Right lung (tissue), 5 donors: ENCODE results near the gene FZD10. TPM values are rescaled to one million over a fixed set of nuclear protein-coding genes. Genes with fewer than 3 reads are reported as not detected.

ENCODE experiments used
- DNase-seq, 2 donors: peaks; one replicate each; pipeline ENCODE4 v3.0.0-alpha.2; 2013
- polyA plus RNA-seq, 5 donors: library from polyadenylated mRNA; unstranded; fragments of 120-200 nt; gene quantifications; one replicate each; pipeline versions ENCODE4 v1.2.1 to v1.2.3, GENCODE V29; 2013; ENCODE audit warnings: inconsistent platforms in 1 of 5, low replicate concordance in 1 of 5; ENCODE audit not compliant: insufficient read length in 5 of 5, insufficient read depth in 1 of 5

FZD10 gene
- polyA plus RNA-seq, 5 donors: 0.39 to 1.4 (median 0.84) TPM

DNA sequence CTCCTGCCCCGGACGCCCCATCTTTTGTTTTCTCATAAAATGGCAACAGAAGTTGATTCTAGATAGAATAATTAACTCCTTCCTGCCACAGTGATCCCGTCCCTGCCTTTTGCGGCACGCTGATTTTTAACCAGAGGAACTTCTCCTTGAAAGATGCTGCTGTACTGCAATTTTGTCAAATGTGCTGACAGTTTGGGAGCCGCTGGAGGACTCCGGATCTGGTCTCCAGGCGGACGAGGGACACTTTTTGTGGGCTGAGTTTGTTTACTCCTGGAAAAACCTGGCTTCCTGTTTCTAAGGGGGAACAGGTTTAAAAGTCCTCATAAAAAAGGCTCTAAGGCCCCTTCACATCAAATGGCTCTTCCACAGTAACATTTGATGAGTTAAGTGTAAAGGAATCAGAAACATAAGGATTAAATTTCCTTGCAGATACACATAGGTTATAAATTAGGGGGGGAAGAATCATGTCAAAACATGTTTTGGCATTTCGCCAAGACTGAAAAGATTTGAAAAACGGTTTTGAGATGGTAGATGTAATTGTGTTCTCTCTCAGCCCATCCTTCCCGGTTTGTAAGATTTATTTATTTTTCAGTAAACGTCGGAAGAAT is 15.5 kb downstream of the FZD10 start:
- DNase-seq: no peak

DNA sequence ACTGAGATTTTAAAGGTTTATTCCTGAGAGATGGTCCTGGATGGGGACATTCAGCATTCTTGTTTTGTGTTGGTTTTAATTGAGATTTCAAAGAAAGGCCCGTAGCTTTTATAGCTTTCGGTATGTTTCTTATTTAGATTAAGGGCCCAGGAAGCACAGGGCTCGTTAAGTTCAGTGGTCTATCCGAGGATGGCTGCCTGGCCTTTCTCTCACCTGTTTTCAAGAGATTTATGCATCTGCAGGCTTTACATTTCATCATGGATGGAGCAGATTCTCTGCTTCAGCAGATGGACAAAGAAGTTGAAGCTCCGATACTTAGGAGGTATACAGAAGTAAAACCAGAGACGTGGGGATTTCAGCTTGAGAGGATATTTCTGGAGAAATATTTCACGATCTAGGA is 16.0 kb downstream of the FZD10 start:
- DNase-seq: no peak

DNA sequence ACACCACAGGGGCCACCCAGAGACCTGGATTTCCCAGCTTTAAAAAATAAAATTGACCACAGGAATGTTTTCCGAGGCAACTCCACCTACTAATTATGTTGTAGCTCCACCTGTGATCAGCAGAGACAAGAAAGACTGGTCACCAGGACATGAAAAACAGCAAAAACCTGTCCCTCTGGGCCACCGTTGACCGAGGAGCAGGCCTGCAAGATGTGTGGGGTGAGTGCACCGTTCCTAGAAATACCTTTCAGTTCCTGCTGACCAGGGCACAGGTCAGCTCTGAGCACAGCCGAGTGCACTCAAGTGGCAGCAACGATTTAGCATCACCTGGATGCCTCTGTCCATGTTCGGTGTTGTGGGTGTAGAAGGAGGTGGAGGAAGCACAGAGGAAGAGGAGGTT is 16.9 kb downstream of the FZD10 start:
- no peak for DNase-seq

DNA sequence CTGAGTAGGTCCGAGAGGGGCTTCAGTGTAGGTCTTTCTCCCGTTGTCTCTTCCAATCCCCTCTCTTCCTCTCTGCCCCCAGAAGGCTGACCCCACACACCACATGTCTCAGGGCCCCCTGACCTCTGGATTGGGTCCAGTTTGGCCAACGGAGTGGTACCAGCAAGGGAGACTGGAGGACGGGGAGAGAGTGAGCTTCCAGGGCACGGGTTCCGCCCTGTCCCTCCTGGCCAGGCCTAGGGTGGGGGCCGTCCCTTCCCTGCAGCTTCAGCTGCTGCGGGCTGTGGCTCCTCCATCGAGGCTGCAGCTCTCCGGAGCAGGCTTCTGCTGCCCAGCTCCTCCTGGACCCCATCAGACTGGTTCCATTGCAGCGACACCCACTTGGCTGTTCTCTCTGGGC is 17.4 kb downstream of the FZD10 start:
- no peak for DNase-seq

DNA sequence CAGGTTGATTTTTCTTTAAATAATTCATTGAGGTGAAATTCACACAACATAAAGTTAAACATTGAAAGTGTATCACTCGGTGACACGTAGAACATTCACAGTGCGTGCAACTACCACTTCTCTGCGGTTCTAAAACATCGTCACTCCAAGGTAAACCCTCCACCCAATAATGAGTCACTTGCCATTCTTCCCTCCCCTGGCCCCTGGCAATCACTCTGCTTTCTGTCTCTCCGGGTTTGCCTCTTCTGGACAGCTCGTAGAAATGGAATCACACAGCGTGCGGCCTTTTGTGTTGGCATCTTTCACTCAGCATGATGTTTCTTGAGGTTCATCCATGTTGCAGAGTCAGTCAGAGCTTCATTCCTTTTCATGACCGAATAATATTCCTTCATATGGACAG is 18.9 kb downstream of the FZD10 start:
- no peak for DNase-seq

DNA sequence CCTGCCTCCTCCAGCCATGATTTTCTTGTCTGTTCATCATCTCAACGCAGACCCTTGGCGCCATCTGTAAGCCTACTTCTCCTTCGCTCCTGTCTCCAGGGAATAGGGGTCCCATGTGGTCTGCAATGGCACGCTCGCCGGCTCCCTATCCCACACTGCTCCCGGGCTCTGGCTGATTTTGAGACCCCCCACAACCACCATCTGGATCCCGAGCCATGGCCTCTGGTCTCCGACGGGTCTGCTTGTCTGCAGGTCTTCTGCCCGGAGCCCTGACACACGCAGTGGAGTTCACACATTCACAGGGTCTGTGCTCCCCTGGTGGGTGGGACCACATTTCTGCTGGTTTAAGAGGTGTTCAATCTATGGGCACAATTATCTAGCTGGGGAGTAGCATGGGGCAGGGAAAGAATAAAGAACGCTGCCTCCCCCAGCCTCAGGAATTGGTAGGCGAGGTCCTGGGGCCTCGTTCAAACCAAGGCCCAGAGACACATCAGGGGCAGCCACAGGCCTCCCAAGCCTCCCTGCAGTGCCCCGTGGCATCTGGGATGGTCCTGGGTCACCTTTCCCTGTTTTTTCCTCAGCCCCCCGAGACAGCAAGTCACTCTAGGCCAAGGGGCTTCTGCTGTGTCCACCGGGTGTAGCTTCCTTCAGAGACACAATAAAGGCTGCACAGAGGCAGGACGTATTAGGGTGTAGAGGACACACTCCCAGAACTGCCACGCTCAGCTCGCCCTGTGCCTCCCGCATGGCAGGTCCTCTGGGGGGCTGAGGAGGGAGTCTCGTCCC is 21.5 kb downstream of the FZD10 start:
- DNase-seq: no peak

DNA sequence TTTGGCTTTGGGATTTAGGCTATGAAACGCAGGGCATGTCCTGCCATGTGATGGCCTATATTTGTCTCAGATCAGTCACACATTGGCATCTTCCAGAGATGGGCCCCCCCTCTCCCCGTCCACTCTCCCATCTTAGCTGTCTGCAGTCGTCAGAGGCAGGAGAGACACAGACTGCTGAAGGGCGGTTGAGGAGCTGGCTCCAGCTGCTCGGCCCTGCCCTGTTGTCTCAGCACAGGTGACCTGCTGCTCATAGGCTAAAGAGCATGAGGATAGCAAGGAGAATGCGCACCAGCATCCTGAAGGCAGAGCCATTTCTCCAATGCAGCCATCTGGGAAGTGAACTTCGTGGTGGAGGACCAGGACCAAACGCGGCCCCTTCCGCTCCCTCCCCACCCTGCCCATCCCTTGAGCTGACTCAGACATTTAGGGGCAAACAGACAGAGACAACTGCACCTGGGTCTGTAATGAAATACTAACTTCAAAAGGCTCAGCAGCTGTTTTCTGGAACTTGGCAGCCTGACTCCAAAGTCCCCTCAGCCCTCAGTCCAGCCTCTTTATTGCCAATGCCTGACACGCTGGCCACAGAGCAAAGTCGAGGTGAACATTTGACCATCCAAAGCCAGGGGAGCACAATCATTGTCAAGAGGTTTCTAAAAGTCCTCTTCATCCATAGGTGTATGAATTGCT is 22.3 kb downstream of the FZD10 start:
- DNase-seq: no peak

DNA sequence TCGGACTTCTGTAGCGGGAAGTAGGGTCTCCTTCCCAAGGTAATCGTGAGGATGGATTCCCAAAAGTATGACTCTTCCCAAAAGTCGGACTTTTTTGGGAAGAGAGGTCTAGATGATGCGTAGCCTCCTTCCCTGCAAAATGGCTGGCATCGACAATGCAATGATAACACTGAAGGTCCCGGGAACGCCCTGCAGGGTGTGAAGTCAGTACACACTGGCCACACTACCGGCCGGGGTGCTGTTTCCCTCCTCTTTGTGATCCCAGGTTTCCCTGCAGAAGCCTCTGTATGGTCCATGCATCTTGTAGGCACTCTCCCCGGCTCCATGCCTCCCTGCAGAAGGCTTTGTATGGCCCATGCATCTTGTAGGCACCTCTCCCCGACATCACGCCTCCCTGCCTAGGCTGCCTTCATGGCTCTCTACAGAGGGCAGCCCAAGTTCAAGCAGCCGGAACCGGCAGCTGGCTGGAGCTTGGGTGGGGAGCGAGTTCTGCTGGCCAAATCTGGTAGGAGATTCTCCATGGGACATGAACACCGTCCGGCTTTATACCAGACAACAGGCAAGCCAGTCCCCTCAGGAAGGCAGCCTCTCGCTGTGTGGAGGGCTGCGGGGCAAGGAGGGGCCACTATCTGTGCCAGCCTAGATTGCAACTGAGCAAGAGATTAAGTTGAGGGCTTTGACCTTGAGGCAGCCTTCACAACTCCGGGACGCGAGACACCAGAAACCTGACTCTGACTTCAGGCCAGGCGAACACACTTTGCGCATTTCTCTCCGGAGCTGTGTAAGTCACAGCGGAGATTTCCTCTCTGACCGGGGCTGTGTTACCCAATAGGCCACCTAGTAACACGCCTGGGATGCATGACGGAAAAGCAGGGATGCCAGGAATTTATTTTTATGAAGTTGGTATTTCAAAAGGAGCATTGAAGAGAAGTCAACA is 23.5 kb downstream of the FZD10 start:
- DNase-seq: no peak

DNA sequence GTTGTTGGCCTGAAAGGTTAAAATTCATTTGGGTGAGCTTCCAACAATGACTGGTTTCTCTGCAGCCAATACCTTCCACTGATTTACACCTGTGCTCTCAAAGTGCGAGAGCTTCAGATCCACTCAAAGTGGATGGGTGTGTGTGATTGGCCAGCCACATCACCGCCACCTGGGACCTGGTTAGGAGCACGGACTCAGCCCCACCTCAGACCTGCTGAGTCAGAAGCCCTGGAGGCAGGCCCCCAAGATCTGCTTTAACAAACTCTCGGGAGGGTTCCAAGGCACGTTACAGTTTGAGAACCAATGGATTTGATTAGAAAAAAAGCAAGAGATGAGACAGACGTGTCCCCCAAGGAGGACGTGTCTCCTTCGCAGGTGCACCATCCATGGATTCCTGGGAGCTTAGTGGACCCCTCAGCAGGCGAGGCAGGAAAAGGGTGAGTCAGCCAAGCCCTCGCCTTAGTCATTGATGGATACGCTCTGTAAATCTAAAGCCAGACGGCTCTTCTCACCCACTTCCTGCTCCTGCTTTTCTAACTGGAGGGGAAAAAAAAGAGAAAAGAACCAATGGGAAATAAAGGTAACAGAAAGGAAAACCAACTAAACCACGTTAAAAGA is 24.5 kb downstream of the FZD10 start:
- DNase-seq: no peak

DNA sequence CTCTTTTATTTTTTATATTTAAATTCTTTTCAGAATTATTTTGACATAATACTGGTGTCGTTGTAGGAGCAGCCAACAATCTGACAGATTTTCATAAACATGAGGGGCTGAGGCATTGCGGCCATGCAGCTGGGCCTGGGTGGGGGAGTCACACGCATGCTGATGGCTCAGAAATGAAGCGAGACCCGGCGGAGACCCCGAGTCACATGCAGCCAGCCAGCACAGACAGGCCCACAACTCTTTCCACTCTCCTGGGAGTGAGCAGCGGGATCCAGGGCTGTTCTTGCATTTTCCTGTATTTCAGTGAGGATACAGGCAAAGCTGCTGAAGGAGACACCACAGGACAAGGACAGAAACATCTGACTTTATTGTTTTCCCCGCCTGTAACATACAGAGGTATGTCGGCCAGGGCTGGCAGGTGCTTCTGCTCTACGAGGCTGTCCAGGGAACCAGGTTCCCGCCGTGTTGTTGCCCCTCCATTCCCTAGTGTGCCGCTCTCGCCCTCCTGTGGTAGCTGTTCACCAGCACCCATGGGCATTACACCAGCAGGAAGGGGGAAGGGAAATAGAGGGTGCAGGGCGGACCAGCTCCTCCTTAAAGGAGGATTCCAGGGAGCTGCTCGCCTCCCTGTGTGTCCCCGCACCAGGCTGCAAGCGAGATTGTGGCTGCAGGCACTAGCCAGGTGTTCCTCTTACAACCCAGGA is 30.5 kb downstream of the FZD10 start:
- DNase-seq: peak in 1 of 2 donors; percentile 6

DNA sequence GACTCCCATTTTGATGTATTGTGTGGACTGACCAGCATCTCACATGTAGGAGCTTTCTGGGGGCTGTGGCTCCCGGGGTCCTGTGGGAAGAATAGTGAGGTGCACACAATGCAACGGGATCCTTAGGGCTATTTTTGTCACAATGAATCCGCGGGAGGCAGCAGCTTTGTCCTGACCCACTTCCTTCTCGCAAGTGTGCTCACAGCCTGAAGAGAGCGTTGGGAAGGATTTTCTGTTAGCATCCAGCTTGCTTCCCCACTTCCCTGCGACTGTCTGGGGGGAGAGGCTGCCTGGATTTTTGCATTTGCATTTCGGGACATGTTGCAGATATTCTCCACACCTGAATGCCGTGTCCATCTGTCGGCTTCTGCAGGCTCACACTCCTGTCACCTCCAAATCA is 31.9 kb downstream of the FZD10 start:
- DNase-seq: no peak

DNA sequence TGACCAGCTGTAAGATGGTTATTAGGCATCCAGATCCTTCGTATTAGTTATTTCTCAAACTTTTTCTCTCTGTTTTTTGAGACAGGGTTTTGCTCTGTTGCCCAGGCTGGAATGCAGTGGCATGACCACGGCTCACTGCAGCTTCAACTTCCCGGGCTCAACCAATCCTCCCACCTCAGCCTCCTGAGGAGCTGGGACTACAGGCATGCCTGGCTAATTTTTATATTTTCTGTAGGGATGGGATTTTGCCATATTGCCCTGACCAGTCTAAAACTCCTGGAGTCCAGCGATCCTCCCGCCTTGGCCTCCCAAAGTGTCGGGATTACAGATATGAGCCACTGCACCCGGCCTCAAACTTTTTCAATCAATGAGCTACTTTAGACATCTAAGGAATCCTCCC is 33.1 kb downstream of the FZD10 start:
- no peak for DNase-seq

DNA sequence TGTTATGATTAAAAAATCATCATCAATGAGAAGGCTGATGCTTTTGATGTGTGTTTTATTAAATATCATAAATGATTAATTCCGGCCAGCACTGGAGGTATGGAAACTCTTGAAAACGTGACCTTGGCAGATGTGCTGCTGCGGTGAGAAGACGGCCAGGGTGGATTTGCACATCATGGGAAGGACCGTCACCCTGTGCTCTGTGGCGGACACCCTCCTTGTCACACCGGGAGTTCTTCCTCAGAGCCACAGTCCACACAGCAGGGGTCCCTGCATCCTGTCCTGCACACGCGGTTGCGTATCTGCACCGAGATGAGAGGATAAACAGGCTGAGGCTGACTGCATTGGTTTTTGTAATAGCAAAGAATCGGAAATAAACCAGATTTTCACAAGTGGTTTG is 33.5 kb downstream of the FZD10 start:
- no peak for DNase-seq

DNA sequence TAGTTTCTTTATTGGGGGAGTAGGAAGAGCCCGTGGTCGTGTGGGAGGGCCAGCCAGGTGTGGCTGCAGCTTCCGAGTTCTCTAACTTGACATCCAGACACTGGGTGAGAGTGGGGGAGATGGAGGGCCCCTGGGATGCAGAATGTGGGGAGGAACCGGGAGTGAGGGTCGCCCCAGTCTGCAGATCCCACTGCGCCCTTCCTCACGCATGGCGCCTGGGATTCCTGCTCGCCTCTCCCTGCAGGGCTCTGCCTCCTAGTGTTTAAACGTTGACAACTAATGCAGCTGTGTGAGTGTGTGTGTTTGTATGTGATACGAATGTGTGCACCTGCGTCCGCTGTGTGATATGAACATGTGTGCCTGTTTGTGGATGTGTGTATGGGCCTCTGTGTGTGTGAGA is 34.6 kb downstream of the FZD10 start:
- no peak for DNase-seq

DNA sequence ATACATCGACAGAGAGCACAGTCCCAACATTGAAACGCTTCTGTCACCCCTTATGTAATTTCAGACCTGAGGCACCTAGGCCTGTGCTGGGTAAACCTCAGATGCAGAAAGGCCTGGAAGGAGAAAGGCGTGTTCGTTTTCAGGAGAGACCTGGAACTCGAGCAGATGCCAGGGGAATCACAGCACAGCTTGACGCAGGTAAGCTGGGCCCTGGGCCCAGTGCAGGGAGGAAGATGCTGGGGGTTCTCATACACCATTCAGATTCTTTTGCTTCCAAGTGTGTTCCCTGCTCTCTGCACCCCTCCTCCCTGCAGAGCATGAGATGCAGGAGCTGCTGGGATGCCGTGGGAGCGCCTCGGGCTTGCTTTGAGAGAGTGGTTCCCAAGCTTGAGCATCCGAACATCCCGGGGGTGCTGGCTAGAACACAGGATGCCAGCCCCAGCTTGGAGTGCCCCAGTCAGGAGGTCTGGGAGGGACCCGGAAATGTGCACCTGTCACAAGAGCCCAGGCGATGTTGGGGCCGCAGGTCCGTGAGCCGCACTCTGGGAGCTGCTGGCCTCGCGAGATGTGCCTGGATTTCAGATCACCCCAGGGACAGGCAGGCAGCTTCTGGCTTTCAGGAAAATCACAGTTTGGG is 35.9 kb downstream of the FZD10 start:
- DNase-seq: no peak

DNA sequence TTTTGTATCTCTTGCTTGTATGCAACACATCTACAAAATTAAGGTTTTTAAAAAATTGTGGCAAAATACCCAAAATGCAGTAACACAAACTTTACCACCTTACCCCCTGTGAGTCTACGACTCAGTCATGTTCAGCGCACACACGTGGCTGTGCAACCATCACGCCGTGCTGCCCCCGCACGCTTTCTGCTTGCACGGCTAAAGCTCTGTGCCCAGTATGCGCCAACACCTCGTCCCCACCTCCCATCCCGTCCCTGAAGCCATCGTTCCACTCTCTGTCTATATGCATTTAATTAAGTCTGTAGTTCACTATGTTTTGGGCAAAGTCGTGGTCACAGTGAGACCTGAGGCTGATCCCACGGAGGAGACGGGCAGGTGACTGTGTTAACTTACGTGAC is 36.4 kb downstream of the FZD10 start:
- no peak for DNase-seq

DNA sequence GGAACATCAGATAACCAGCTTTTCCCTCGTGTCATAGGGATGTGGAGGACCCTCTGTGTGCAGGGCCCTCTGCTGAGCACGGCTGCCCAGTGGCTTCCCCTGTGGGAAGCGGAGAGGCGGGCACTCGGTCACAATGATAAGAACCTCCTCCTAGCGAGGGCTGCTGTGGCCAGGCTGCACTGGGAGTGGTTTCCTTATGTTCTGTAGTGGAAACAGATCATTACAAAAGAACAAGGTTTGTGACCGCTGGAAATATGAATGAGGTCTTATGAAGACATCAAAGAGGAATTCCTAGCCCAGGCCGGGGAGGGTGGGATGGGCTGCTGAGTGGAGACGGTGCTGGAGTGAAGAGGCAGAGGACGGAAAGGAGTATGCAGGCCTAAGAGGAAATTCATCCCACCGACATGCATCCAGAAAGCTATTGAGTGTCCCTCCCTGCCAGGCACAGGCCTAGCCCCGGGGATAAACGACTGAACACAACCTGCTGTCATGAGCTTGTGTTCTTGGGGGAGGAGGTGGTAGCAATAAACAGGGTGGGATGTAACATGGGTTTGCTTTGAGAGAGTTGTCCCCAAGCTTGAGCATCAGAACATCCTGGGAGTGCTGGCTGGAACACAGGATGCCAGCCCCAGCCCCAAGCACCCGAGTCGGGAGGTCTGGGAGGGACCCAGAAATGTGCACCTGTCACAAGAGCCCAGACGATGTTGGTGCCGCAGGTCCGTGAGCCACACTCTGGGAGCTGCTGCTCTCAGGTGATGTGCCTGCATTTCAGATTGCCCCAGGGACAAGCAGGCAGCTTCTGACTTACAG is 37.5 kb downstream of the FZD10 start:
- no peak for DNase-seq

DNA sequence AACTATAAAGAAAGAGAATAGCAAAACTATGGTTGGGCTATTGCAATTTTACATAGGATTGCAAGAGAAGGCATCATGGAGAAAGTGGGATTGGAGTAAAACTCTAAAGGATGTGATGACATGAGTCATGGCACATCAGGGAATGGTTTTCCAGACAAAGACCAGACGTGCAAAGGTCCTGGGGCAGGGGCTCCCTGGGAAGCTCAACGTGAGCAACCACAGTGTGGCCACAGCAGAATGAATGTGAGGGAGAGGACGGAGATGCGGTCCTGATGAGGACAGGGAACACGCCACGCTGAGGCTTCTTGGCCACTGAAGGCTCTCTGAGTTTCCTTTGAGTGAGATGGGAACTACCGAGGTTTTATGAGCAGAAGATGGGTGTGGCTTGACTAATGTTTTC is 38.2 kb downstream of the FZD10 start:
- DNase-seq: no peak

DNA sequence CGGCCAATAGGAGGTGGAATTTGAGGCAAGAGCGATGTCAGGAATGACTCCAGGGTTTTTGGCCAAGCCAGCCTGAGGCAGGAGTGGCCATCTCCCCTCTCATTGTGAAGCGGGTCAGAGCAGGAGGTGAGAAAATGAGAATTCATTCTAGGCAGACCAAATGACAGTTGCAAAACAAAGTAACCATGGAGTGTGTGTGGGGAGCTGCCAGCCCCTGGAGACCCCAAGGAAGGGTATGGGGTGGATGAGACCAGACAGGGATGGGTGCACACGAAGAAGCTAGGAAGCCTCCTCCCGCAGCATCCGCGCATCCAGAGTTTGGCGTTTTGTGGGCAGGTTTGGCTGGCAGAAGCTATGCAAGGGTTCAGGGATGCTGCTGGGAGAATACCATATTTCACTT is 38.8 kb downstream of the FZD10 start:
- DNase-seq: no peak

DNA sequence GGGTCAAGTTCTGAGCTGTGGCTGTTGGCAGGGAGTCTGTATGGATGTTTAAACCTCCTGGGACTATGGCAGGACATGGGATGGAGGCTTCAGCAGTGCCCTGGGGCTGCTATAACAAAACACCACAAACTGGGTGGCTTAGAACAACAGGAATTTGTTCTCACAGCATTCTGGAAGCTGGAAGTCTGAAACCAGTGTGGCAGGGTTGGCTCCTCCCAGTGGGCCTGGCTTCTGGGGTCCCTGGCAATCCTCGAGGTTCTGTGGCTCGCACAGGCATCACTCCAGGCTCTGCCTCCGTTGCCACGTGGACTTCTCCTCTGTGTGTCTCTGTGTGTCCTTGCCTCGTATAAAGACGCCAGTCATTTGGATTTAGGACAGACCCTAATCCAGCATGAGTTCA is 39.9 kb downstream of the FZD10 start:
- DNase-seq: no peak
